HG03575 (cell line): ENCODE data around the gene SHC2.
"Not testable (repeated sequence)": the region's sequence is repeated elsewhere in the genome, so short reads cannot be mapped to it uniquely, and the experiment has no call there.

Experiments used
- ATAC-seq: cut with Tn5 transposase; IDR thresholded peaks from one replicate; pipeline ENCODE4 v1.9.1; 2021; ENCODE audit not compliant: unreplicated experiment, insufficient number of reproducible peaks, low FRiP score; ENCODE audit errors: extremely low read depth

Gene SHC2

GRCh38 chr19:413756-414420 lies 46.9 kb downstream of the SHC2 start:
- no peak for ATAC-seq

- no peak for ATAC-seq
These were observed 48.2 kb downstream of the SHC2 start for GRCh38 chr19:412356-413355.

- no peak for ATAC-seq
These were observed 49.0 kb downstream of the SHC2 start for GRCh38 chr19:411723-412355.

GRCh38 chr19:411121-411722 lies 49.6 kb downstream of the SHC2 start:
- not testable (repeated sequence) for ATAC-seq

- no peak for ATAC-seq
These were observed 50.5 kb downstream of the SHC2 start for GRCh38 chr19:410243-410781.

- no peak for ATAC-seq
These were observed 51.2 kb downstream of the SHC2 start for GRCh38 chr19:409516-410242.

GRCh38 chr19:408902-409515 lies 51.8 kb downstream of the SHC2 start, which contains the start of gene C2CD4C:
C2CD4C (minus strand) TSS chr19:409147; CDS start chr19:408361, 786 bp downstream.
- ATAC-seq: no peak

GRCh38 chr19:408441-408901 lies 52.4 kb downstream of the SHC2 start:
- ATAC-seq: no peak

- ATAC-seq: no peak
These were observed 53.1 kb downstream of the SHC2 start for GRCh38 chr19:407511-408440.

- ATAC-seq: no peak
These were observed 53.8 kb downstream of the SHC2 start for GRCh38 chr19:406971-407510.

GRCh38 chr19:406135-406781 lies 54.6 kb downstream of the SHC2 start:
- no peak for ATAC-seq

- ATAC-seq: no peak
These were observed 55.5 kb downstream of the SHC2 start for GRCh38 chr19:405121-405965.

GRCh38 chr19:403221-404027 lies 57.4 kb downstream of the SHC2 start:
- no peak for ATAC-seq

- ATAC-seq: no peak
These were observed 58.0 kb downstream of the SHC2 start for GRCh38 chr19:402786-403185.
